ENCODE measurements around the gene TMEM154. TPM values are rescaled to one million over a fixed set of nuclear protein-coding genes. Genes with fewer than 3 reads are reported as not detected.
A peak's percentile ranks its signal among the peaks of the same experiment; 100 is the strongest.

The TMEM154 gene, protein sequence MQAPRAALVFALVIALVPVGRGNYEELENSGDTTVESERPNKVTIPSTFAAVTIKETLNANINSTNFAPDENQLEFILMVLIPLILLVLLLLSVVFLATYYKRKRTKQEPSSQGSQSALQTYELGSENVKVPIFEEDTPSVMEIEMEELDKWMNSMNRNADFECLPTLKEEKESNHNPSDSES
- 10 to 100 TPM; 18.3 to 18.5 TPM for total RNA-seq

DNA sequence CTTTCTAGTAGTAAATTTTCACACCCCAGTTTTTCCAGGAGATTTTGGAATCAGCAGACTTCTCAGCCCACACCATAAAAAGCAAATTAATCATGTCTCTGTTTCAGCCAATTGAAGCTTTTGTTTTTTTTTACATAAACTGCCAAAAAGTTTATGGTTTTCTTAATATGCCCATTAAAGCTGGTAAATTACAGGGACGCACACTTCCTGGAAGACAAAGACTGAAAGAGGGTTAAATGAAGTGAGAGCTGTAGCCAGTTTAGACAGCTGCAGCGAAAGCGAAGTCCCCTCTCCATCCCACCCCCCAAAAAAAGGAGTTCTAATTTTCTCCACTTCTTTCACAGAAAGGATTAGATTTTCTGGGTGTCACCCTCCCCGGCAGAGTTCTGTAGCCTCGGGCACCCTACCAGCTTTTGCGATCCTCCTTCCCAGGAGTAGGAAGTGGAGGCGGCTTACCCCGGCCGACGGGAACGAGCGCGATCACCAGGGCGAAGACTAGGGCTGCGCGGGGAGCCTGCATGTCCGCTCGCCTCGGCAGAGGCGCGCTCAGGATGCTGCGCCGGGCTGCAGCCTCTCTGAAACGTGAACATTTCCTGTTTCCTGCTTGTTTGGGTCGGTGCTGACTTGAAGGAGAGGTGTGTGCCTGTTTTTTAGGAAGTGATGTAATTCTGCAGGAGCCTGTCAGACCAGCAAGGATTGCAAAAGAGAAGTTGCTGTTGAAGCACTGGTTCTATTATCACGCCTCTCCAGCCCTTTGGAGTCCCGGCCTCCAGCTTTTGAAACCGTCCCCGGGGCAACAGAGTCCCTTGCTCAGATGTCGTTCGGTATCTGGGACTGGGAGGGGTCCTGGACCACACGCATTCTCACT, at the start of gene TMEM154:
TMEM154 (minus strand) TSS at position 584 of the 868 bp plus-strand sequence; CDS start at position 520, 64 bp downstream.
- H3K27me3 Mint-ChIP-seq, result no peaks in the 10 kb centered on the region
- peak; percentile 73 for DNase-seq
- H3K27ac Mint-ChIP-seq, result peak within 1 kb of the TSS; percentile 89
- peak within 1 kb of the TSS; percentile 86 for H3K4me3 Mint-ChIP-seq
- H3K4me1 Mint-ChIP-seq, result peaks cover 50% of the 10 kb centered on the region
- no peaks in the 10 kb centered on the region for H3K9me3 Mint-ChIP-seq
- peaks cover 8% of the 10 kb centered on the region for H3K36me3 Mint-ChIP-seq

DNA sequence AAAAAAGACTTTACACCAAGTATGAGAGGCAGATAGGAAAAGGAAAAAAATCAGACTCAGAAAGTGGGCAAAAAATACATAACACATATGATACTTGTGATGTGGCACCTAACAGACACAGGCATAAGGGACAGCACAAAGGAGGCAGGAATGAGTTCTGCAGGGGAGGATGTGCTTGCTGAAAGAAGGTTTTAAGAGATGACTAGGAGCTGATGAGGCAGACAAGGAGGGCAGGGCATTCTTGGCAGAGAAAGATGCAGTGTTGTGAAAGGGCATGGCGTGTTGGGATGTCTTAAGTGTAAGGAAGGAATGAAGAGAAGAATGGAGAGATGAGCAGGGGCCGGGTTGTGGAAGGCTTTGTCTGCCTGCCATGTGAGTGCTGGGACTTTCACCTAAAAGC, 49.7 kb upstream of the TMEM154 start:
- DNase-seq, result no peak

DNA sequence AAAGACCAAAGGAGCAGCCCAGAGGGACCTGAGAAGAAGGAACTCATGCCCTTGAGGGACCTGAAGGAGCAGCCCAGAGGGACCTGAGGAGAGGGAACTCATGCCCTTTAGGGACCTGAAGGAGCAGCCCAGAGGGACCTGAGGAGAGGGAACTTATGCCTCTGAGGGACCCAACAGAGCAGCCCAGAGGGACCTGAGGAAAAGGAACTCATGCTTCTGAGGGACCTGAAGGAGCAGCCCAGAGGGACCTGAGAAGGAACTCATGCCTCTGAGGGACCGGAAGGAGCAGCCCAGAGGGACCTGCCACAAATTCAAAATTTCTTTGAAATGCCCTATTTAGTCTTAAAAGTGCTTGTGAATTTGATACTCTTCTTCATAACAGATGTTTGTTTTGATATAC, 48.5 kb upstream of the TMEM154 start:
- no peak overlapping the region for H3K4me3 Mint-ChIP-seq
- no peaks in the 10 kb centered on the region for H3K9me3 Mint-ChIP-seq
- no peak for DNase-seq
- no peaks in the 10 kb centered on the region for H3K27me3 Mint-ChIP-seq
- H3K36me3 Mint-ChIP-seq, result no peaks in the 10 kb centered on the region
- no peaks in the 10 kb centered on the region for H3K4me1 Mint-ChIP-seq
- no peak overlapping the region for H3K27ac Mint-ChIP-seq

More for the DNA sequence above, 49.7 kb upstream of the TMEM154 start:
- Mint-ChIP-seq H3K27ac (no peak overlapping the region), H3K9me3 (no peaks in the 10 kb centered on the region), H3K4me3 (no peak overlapping the region), H3K27me3 (no peaks in the 10 kb centered on the region), H3K4me1 (no peaks in the 10 kb centered on the region), H3K36me3 (no peaks in the 10 kb centered on the region)

DNA sequence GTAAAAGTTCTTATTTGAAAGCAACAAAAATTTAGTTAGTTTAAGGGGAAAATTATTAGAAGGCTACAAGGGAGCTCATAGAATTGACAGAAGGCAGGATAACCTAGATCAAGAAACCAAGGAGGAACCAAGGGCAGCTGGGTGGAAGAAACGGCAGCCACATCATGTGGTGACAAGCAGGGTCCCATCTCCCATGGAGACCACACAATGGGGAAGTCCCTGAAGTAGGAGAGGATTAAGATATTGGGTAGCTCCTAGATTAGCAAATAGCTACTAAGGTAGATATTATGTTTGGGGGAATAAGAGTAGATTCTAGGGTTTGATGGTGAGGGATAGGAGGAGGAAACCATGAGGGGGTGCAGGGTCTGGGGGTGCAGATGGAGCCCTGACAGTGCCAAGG, 48.0 kb upstream of the TMEM154 start:
- Mint-ChIP-seq H3K9me3 (no peaks in the 10 kb centered on the region), H3K36me3 (no peaks in the 10 kb centered on the region), H3K27ac (no peak overlapping the region), H3K4me3 (no peak overlapping the region), H3K27me3 (peaks cover 3% of the 10 kb centered on the region), H3K4me1 (no peaks in the 10 kb centered on the region)
- no peak for DNase-seq

DNA sequence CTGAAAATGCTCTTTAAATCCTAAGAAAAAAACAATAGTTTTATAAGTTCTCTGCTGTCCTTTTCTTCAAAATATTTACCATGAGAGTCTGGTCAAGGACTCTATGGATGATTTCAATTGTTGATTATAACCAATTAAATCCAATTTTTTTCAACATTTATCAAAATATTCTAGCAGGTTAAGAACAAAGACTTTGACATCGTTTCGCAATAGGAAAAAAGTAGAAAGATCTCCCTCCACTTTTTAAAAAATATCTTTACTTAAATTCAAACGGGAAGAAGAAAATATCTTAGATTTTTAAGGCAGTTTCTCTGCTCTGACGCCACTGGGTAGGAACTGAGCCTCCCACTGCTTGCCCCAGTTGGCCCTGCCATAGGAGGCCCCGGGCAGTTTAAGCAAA, 44.7 kb upstream of the TMEM154 start:
- no peaks in the 10 kb centered on the region for H3K36me3 Mint-ChIP-seq
- H3K9me3 Mint-ChIP-seq, result no peaks in the 10 kb centered on the region
- peaks cover 3% of the 10 kb centered on the region for H3K27me3 Mint-ChIP-seq
- no peak overlapping the region for H3K27ac Mint-ChIP-seq
- no peak overlapping the region for H3K4me3 Mint-ChIP-seq
- no peak for DNase-seq
- no peaks in the 10 kb centered on the region for H3K4me1 Mint-ChIP-seq

DNA sequence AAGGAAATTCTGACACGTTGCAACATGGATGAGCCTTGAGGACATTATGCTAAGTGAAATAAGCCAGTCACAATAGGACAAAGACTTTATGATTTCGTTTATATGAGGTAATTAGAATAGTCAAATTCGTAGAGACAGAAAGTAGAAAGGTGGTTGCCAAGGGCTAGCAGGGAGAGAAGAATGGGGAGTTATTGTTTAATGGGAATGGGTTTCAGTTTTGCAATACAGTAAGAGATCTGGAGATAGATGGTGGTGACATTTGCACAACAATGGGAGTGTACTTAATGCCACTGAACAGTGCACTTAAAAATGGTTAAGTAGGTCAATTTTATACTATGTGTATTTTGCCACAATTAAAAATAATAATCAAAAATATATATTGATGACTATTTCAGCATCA, 43.4 kb upstream of the TMEM154 start:
- Mint-ChIP-seq H3K4me3 (no peak overlapping the region), H3K9me3 (no peaks in the 10 kb centered on the region), H3K4me1 (no peaks in the 10 kb centered on the region), H3K36me3 (no peaks in the 10 kb centered on the region), H3K27ac (no peak overlapping the region), H3K27me3 (peaks cover 3% of the 10 kb centered on the region)
- DNase-seq, result no peak

DNA sequence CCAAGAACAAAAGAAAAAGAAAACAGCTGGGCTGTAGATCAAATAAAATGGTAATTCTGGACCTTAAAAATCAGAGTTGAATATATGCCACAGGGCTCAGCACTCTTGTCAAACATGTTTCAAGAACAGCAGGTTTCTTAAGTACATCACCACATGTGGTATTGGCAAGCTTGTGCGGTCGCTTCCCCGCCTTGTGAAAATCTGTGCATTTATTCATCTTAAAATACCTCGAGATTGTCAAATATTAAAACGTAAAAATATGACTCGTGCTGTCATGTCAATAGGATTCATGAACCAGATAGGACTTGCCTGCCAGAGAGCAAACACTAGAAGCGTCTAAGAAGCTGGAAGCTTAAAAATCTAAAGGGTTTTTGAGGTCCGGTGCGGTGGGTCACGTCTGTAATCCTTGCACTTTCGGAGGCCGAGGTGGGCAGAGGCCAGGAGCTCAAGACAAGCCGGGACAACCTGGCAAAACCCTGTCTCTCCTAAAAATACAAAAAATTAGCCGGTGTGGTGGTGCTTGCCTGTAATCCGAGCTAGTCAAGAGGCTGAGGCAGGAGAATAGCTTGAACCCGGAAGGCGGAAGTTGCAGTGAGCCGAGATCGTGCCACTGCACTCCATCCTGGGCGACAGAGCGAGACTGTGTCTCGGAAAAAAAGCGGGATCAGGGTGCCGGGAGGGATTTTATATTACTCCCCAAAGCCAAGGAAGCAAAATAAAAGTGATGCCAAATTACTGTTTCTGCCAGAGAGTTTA, 40.2 kb upstream of the TMEM154 start:
- no peak overlapping the region for H3K4me3 Mint-ChIP-seq
- H3K27ac Mint-ChIP-seq, result no peak overlapping the region
- no peaks in the 10 kb centered on the region for H3K4me1 Mint-ChIP-seq
- peaks cover 3% of the 10 kb centered on the region for H3K36me3 Mint-ChIP-seq
- DNase-seq, result no peak
- H3K27me3 Mint-ChIP-seq, result peaks cover 3% of the 10 kb centered on the region
- H3K9me3 Mint-ChIP-seq, result peaks cover 4% of the 10 kb centered on the region

DNA sequence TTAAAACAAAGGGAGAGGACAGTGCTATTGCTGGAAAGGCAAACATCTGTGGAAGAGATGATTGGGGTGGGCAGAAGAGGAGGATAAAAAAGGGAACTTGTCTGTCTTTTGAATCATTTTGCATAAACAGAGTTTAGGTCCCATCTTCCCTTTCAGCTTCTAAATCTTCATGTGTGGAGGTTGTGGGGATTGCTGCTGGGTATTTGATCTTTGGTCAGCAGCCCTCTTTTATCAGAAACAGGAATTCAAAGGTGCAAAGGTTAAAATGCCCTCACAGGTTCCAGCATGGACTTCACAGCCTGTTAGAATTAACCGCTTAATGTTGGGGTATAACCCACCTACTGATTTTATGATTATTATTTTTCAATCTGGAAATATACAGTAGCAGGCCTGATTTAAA, 39.5 kb upstream of the TMEM154 start:
- H3K36me3 Mint-ChIP-seq, result peaks cover 3% of the 10 kb centered on the region

DNA sequence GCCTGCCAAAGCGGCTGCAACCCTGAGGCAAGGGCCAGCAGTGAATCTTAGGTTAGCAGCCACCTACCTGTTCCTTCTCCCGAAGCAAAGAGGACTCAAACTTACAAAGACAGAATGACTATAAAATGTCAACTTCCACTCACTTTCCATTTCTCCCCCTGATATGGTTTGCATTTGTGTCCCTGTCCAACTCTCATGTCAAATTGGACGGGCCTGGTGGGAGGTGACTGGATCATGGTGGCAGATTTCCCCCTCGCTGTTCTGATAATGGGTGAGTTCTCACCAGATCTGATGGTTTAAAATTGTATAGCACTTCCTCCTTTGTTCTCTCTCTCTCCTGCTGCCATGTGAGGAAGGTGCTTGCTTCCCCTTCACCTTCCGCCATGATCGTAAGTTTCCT, 35.3 kb upstream of the TMEM154 start:
- Mint-ChIP-seq H3K4me1 (no peaks in the 10 kb centered on the region), H3K9me3 (peaks cover 6% of the 10 kb centered on the region), H3K27me3 (no peaks in the 10 kb centered on the region), H3K4me3 (no peak overlapping the region), H3K36me3 (peaks cover 3% of the 10 kb centered on the region), H3K27ac (no peak overlapping the region)
- DNase-seq, result no peak

More for the DNA sequence above, 39.5 kb upstream of the TMEM154 start:
- Mint-ChIP-seq H3K4me1 (no peaks in the 10 kb centered on the region), H3K27ac (no peak overlapping the region), H3K4me3 (no peak overlapping the region), H3K9me3 (peaks cover 6% of the 10 kb centered on the region), H3K27me3 (peaks cover 3% of the 10 kb centered on the region)
- no peak for DNase-seq

DNA sequence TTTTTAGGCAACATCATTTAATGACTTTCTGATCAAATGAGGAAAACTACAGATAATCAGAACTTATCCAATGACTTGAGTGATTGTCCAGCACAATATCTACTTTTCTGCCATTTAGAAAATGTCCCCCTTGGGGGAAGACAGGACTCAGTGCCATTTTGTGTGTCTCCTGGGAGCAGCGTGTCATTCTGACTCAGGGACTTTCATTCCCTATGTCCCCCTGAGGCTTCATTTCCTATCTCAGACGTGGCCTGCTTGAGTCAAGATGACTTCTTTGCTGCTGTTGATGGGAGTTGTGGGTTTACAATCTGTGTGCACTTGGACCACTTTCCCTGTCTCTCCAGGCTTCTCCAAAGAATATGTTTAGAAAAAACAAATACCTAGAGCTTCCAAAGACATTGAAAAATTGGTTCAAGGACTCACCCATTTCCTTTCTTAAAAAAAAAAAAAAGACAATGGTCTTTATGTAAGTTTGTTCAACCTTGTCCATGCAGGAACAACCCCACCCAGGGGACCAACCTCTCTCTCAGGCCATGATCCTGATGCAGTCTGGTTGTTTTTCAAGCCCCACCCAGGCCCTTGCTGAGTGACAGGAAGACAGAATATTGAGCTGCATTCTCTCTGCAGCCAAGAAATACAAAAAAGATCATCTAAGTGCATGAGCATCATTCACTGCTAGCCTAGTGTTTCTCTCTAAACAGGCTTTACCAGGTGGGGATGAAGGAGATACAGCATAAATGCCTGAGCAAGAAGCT, 34.3 kb upstream of the TMEM154 start:
- Mint-ChIP-seq H3K9me3 (peaks cover 6% of the 10 kb centered on the region), H3K4me3 (no peak overlapping the region), H3K36me3 (peaks cover 3% of the 10 kb centered on the region), H3K27ac (no peak overlapping the region), H3K4me1 (peaks cover 2% of the 10 kb centered on the region), H3K27me3 (no peaks in the 10 kb centered on the region)
- no peak for DNase-seq

DNA sequence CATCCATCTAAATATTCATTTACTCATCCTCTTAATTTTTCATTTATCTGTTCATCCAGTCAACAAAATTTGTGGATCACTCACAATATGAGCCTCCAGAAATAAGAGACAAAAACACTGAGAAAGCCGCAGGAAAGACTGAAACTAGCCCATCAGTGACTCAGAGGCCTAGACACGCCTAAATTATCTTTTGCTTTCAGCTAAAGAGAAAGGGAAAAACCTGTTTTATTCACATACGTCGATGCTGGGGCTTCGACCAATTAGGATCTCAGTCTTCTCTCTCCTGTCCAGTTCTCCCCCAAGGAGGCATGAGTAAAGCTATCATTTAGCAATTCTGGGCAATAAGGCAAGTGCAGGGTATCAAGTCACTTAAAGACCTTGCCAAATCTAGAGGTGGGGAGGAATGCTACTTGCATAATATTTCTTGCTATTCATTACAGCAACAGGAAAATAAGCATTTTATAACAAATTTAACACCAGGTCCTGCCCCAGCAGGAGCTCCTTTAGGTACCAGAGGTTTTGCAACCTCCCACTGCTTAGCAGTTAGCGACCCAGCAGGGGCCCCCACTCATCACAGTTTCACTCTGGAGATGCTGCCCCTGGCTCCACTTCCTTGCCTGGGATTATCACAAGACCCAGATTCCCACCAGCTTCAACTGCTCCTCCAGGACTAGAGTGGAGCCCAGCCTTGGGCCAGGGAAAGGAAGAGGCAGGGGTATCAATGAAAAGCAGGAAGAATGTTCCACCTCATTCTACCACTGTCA, 30.1 kb upstream of the TMEM154 start:
- H3K27ac Mint-ChIP-seq, result no peak overlapping the region
- H3K9me3 Mint-ChIP-seq, result peaks cover 3% of the 10 kb centered on the region
- no peak overlapping the region for H3K4me3 Mint-ChIP-seq
- peaks cover 2% of the 10 kb centered on the region for H3K4me1 Mint-ChIP-seq
- H3K27me3 Mint-ChIP-seq, result no peaks in the 10 kb centered on the region
- no peak for DNase-seq
- H3K36me3 Mint-ChIP-seq, result peaks cover 4% of the 10 kb centered on the region

DNA sequence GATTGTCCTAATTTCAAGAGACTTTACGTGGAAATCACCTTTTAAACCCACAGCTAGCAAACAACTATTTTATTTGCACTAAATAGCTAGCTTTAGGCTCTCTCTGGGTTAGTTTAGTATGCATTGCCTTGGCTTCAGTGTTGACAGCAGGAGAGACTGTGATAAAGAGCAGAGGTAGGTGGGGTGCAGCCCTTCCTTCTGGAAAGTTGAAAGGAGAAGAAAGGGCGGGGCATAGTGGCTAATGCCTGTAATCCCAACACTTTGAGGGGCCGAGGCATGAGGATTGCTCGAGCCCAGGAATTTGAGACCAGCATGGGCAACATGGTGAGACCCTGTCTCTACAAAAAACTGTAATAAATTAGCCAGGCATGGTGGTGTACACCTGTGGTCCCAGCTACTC, 29.0 kb upstream of the TMEM154 start:
- Mint-ChIP-seq H3K4me3 (no peak overlapping the region), H3K4me1 (peaks cover 2% of the 10 kb centered on the region), H3K36me3 (peaks cover 4% of the 10 kb centered on the region), H3K9me3 (peaks cover 7% of the 10 kb centered on the region), H3K27me3 (no peaks in the 10 kb centered on the region), H3K27ac (no peak overlapping the region)
- DNase-seq, result no peak

DNA sequence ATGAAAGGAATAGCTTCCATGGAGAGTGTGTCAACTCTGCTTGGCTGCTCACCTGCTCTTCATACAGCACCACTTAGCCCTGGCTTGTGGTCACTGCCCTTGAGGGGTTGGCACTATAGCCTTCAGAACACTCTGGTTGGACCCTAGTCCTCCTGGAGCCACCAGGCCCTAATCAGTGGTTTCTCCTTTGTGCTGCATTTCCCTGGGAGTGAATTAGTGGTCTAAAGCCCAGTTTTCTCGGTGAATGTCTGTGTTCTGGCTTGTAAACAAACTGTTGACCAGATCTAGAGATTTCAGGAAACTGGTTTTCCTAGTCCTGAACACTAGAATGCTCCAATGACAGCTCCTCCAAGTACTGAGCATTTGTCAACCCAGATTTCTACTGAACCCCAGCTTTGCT, 28.6 kb upstream of the TMEM154 start:
- DNase-seq, result no peak
- H3K27me3 Mint-ChIP-seq, result no peaks in the 10 kb centered on the region
- H3K36me3 Mint-ChIP-seq, result peaks cover 4% of the 10 kb centered on the region
- H3K4me1 Mint-ChIP-seq, result peaks cover 2% of the 10 kb centered on the region
- no peak overlapping the region for H3K27ac Mint-ChIP-seq
- no peak overlapping the region for H3K4me3 Mint-ChIP-seq
- peaks cover 8% of the 10 kb centered on the region for H3K9me3 Mint-ChIP-seq

DNA sequence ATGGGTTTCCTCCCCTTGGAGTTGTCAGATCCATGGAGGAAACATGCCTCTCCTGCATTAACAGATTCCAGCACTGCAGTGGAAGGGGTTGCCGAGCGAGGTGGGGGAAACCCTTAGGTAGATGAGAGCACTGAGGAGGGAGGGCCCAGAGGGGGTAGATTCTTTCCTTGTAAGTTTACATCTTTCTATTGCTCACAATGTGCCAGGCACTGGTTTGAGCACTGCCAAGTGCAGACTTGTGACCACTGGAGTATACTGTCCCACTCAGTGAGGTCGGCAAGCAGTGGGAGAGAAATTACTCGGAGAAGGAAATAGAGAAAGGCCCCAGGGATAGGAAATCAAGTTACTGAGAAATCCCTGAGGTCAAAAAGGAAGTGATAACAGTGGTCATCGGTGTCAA, 27.8 kb upstream of the TMEM154 start:
- H3K36me3 Mint-ChIP-seq, result peaks cover 4% of the 10 kb centered on the region
- no peak overlapping the region for H3K27ac Mint-ChIP-seq
- H3K4me3 Mint-ChIP-seq, result no peak overlapping the region
- no peak for DNase-seq
- H3K9me3 Mint-ChIP-seq, result peaks cover 11% of the 10 kb centered on the region
- H3K27me3 Mint-ChIP-seq, result no peaks in the 10 kb centered on the region
- peaks cover 2% of the 10 kb centered on the region for H3K4me1 Mint-ChIP-seq

Data from activated naive CD8-positive, alpha-beta T cell treated with anti-CD3 and anti-CD28 coated beads for 36 hours (primary cell).